Measurements from ENCODE around the gene JPT1.
A peak's percentile ranks its signal among the peaks of the same experiment; 100 is the strongest.
"Not testable (repeated sequence)": the region's sequence is repeated elsewhere in the genome, so short reads cannot be mapped to it uniquely, and the experiment has no call there.

JPT1 gene, protein sequence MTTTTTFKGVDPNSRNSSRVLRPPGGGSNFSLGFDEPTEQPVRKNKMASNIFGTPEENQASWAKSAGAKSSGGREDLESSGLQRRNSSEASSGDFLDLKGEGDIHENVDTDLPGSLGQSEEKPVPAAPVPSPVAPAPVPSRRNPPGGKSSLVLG

DNA sequence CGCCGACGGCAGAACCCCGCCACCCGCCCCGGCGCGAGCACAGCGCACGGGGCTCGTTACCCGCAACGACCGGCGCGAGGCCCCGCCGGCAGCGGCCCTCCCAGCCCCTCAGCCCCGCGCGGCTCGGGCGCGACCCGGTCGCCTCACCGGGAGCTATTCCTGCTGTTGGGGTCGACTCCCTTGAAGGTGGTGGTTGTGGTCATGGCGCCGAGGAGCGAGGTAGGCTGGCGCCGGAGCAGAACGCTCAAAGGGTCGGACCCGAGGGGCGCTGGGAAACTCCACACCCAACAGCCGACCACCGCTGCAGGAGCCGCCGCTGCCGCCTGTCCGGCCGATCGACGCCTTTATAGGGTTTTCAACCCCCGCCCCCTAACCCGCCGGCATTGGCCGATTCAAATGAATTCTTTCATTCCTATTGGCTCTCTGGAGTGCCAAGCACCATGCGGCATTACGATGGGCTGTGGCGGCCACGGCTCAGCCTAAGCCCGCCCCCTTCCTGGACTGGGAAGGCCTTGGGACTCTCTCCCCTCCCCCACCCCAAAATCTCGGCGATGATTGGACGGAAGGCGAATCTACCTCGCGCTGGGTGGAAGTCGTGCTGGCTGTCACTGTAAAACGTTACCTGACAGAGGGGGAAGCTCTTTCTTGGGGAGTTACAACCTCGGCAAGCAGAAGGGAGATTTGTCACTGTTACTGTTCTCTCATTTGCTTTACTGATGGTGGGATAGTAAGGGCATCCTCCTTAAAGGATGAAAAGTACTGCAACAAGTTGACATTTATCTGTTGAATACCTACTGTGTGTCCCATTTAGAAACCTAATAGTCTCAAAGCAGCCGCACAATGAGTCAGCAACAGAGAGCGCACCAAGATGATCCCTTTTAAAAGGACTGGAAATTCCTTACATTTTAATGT is at the start of gene JPT1:
Gene JPT1, minus strand, starts transcription at position 318 of the 912 bp plus-strand sequence. Its CDS starts 115 bp downstream, at position 203.
- peak; percentile 99 for DNase-seq

DNA sequence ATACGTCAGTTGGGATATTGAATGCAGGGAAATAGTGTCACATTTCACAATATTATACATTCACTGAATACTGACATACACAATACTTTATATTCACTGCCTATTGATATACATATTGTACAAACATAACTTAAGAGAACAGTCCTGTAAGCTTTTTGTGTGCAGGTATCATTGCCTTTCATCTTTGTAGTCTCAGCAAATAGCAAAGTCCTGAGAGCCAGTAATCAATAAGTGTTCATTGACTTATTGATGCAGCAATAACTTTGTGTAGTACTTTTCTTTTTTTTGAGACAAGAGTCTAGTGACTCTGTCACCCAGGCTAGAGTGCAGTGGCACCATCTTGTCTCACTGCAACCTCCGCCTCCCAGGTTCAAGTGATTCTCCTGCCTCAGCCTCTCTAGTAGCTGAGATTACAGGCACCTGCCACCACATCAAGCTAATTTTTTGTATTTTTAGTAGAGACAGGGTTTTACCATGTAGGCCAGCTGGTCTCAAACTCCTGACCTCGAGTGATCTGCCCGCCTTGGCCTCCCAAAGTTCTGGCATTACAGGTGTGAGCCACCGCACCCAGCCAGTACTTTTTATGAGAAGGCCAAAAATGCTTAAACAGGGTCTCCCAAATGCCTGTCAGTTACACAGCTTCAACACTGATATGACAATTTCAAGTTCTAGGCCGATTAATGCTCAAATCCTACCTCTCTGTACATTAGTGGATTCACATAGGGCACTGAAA is 45.7 kb upstream of the JPT1 start:
- no peak for DNase-seq

DNA sequence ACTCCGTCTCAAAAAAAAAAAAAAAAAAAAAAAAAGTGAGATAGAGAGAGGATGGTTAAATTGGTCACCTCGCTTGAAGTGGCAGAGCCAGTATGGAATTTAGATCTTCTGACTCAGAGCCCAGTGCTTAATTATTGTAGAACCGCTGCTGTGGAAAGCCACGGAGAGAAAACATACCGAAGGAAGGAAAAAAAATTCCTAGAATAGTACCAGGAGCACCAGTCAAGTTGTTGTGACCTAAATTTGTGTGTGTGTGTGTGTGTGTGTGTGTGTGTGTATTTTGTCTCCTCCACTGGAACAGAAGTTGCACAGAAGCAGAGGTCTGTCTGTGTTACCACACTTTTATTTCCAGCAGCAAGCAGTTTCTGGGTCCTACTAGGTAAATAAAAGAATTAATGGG is 40.6 kb upstream of the JPT1 start:
- DNase-seq, result peak; percentile 68

DNA sequence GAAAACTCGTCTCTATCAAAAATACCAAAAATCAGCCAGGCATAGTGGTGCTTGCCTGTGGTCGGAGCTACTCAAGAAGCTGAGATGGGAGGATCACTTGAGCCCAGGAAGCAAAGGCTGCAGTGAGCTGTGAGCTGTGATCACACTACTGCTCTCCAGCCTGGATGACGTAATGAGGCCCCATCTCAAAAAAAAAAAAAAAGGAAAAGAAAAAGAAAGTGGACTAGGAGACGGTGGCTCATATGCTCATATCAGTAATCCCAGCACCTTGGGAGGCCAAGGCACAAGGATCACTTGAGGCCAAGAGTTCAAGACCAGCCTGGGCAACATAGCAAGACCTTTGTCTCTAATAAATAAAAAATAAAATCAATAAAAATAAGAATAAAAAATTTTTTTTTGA is 37.3 kb upstream of the JPT1 start:
- DNase-seq, result peak; percentile 49

DNA sequence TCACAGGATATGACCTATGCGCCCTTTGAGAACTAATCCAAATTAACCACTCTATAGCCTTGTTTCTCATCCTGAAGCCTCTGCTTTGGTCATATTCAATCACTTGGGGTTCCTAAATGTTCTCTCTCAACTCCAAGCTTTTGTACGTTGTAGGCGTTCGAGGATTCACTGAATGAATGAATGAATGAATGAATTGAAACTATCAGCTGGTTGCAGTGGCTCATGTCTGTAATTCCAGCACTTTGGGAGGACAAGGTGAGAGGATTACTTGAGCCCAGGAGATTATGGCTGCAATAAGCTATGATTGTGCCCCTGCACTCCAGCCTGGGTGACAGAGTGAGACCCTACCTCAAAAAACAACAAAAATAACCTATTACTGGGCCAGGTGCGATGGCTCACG is 34.3 kb upstream of the JPT1 start:
- DNase-seq, result no peak

DNA sequence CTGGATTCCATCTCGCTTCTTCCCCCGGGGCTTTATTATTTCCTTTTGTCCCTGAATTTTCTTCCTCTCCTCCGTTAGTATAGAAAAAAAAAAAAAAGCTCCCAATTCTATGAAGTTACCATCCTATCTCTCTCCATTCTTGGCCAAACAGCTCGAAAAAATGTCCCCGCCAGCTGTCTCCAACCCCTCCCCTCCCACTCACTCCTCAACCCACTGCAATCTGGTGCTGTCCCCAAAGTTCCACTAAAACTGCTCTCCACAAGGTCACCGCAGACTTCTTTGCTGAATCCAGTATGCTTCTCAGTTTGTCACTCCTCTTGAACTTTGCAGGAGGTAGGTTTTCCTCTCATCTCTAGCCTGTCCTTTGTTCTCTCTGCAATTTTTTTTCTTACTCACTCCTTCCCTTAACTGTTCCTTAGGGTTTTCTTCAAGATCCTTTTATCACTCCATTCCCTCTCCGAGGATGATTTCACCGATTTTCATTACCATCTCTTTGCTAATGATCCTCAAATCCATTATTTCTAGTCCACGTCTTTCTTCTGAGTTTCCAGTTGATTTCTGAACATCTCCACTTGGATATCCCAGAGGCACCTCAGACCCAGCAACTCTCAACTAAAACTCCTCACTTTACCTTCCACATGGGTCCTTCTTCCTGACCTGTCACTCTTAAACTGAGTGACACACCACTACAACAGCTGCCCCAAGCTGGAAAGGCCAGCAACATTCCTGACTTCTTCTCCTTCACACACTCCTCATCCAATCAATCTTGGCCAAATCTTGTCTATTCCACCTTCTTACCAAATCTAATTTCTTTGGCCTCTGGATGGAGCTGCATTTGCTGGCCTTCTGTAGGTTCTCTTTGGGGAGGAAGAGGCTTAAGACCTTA is 29.9 kb upstream of the JPT1 start:
- DNase-seq, result no peak

DNA sequence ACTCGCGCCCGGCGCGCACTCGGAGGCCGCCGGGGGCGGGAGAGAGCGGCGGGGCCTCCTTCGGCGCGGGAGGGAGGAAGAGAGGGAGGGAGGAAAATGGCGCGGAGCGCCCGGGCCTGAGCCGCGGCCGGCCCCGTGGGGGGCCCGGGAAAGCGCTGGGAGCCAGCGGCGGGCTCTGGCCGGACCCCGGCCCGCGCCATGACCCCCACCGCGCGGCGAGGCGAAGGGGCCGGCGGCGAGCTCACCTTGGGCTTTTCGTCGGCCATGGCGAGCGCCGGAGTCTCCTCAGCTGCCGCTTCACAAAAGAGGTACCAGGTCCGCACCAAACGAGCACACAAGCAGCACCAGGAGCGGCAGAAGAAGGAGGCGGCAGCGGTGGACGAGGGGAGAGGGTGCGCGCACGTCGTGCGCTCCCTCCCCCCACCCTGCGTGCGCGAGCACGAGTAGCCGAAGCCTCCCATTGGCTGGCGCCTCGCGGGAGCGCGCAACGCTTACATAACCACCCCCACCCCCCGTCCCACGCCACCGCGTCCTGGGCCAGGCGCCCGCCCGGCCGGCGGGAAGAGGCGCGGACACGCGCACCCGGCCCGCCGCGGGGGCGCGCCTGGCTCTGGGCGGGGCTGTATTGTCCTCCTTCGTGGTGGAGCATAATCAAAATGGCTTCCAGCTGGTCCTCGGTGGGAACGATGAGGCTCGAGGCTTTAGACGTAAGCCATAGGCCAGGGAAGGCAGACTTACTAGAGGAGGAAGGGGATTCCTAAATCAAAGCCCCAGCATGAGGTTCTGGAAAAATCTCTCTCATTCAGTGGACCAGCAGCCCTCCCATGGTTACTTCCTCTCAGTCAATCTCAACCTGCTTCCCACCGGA is 28.5 kb upstream of the JPT1 start, which contains the start of gene SUMO2:
Gene SUMO2, minus strand, starts transcription at position 391 of the 868 bp plus-strand sequence. Its CDS starts 125 bp downstream, at position 266.
- peak; percentile 96 for DNase-seq

DNA sequence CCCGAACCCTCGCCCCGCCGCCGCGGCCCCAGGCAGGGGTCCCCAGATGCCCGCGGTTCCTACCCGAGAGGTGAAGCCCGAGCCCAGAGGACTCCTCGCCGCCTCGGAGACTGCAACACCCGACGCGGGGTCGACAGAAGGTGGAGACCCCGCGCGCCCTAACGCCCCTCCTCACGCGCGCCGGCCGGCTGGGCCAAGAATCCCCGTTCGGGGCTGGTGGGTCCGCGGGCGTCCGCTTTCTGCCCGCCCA is 27.9 kb upstream of the JPT1 start:
- no peak for DNase-seq

DNA sequence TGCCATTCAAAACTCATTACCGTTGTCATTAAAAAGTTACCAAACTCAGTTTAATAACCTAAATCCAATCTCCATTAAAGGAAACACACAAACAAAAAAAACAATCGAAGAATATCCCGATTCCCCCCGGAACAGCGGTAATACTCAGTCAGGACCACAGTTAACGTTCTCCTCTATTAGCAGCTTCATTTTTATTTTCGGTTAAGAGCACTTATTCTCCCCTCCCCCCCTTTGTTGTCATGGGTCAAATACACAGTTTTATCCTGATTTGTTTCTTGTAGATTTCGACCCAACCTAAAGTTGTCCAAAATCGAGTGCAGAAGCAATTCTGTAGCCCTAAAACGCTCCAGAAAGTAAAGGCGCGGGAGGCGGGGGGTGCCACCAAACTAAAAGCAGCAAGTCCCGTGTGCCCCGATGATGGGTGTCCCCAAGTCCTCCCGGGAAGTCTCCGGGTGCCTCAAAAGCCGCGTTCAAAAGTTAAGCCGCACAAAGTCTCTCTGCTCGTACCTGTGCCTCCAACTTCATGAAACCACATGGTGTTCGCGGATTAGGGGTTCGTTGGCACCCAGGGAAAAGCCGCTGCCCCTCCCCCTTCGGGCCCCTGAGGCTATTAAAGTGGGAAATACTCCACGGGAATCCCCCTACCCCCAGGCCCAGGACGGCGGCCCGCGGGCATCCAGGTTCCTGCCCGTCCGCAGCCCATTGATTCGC is 27.5 kb upstream of the JPT1 start:
- DNase-seq, result no peak

DNA sequence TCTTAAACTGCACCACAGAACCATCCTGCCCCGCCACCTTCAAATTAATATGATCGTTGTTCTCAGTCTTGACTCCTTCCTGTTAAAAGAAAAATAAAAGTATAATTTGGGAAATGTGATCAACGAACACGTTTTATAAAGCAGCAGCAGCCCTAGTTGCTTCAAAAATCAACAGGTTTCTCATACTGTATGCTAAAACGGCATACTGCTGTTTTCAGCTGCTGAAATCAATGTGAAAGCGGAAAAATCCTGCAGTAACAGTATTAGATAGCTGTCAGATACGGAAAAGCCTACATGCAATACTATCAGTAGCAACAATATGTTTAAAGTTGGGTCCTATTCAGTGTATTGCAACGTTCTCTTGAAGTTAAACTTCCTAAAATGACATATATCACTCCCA is 26.8 kb upstream of the JPT1 start:
- DNase-seq, result no peak

DNA sequence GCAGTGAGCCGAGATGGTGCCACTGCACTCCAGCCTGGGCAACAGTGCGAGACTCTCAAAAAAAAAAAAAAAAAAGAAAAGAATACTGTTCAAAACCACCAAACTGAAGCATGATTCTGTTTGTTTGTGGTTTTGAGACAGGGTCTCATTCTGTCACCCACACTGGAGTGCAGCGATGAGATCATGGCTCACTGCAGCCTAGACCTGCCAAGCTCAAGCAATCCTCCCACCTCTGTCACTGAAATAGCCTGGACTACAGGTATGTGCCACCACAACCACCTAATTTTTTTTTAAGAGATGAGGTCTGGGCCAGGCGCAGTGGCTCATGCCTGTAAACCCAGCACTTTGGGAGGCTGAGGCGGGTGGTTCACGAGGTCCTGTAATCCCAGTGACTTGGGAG is 24.1 kb upstream of the JPT1 start:
- no peak for DNase-seq

DNA sequence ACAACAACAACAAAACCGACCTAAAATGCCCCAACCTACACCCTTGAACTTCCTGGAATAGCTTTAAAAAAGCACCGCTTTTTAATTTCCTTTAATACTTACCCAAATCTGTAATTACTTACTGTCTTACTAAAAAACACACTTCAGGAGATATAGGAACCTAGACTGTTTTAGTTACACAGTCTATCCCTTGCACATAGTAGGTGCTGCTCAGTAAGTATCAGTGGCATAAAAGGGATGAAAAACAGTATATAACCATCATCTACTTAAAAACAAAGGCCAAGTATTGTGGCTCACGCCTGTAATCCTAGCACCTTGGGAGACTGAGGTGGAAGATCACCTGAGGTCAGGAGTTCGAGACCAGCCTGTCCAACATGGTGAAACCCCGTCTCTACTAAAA is 22.3 kb upstream of the JPT1 start:
- no peak for DNase-seq

DNA sequence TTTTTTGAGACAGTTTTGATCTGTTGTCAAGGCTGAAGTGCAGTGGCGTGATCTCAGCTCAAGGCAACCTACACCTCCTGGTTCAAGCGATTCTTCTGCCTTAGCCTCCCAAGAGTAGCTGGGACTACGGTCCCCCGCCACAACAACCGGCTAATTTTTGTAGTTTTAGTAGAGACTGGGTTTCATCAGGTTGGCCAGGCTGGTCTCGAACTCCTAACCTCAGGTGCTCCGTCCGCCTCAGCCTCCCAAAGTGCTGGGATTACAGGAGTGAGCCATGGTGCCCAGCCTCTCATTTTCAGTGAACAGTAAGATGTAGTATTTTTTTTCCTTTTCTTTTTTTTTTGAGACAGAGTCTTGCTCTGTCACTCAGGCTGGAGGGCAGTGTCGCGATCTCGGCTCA is 20.7 kb upstream of the JPT1 start:
- DNase-seq, result no peak

DNA sequence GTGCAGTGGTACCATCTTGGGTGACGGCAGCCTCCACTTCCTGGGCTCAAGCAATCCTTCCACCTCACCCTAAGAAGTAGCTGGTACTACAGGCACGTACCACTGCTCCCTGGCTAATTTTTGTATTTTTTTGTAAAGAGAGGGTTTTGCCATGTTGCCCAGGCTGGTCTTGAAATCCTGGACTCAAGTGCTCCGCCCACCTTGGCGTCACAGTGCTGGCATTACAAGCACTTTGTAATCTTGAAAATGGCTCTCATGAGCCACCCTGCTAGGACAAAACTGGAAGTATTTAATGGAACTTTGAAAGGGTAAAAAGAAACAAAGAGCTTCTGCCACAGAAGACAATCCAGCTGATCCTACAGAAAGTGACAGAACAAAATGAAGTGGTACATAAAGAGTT is 19.2 kb upstream of the JPT1 start:
- DNase-seq, result no peak

DNA sequence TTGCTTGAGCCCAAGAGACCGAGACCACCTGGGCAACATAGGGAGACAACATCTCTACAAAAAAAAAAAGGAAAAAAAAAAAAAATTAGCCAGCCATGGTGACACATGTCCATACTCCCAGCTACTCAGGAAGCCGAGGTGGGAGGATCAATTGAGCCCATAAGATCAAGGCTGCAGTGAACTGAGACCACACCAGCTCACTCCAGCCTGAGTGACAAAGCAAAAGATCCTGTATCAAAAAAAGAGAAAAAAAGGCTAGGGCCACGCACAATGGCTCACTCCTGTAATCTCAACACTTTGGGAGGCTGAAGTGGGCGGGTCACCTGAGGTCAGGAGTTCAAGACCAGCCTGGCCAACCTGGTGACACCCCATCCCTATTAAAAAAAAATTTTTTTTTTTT is 14.7 kb upstream of the JPT1 start:
- no peak for DNase-seq

DNA sequence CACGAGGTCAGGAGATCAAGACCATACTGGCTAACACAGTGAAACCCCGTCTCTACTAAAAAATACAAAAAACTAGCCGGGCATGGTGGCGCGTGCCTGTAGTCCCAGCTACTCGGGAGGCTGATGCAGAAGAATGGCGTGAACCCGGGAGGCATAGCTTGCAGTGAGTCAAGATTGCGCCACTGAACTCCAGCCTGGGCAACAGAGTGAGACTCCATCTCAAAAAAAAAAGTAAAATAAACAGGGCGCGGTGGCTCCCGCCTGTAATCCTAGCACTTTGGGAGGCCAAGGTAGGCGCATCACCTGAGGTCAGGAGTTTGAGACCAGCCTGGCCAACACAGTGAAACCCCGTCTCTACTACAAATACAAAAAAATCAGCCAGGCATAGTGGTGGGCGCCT is 10.3 kb upstream of the JPT1 start:
- not testable (repeated sequence) for DNase-seq

DNA sequence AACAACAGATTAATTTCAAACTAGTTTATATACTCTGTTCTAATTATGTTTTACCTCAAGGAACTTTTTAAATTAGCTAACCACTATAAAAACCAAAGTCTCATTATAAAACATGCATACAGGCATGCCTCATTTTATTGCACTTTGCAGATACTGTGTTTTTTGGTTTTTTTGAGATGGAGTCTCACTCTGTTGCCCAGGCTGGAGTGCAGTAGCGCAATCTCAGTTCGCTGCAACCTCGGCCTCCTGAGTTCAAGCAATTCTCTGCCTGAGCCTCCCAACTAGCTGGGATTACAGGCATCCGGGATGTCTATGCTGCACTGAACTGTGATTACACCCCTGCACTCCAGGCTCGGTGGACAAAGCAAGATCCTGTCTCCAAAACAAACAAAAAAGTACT is 8.8 kb upstream of the JPT1 start:
- no peak for DNase-seq

DNA sequence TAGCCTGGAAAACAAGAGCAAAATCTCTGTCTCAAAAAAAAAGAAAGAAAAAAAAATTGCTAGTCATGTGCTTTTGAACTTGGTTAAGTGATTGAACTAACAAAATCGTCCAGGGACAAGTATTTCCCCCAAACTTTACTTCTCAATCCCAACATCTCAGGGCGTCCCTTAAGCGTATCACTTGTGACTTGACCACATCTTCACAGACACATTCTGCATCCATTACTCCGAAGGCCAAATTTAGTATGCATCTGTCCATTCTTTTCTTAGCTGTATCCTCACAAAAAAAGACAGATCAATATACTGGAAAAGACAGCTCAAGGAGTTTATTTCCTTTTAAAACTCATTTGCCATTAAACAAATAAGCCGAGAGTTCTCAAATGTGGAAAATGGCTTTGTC is 5.9 kb upstream of the JPT1 start:
- DNase-seq, result no peak

DNA sequence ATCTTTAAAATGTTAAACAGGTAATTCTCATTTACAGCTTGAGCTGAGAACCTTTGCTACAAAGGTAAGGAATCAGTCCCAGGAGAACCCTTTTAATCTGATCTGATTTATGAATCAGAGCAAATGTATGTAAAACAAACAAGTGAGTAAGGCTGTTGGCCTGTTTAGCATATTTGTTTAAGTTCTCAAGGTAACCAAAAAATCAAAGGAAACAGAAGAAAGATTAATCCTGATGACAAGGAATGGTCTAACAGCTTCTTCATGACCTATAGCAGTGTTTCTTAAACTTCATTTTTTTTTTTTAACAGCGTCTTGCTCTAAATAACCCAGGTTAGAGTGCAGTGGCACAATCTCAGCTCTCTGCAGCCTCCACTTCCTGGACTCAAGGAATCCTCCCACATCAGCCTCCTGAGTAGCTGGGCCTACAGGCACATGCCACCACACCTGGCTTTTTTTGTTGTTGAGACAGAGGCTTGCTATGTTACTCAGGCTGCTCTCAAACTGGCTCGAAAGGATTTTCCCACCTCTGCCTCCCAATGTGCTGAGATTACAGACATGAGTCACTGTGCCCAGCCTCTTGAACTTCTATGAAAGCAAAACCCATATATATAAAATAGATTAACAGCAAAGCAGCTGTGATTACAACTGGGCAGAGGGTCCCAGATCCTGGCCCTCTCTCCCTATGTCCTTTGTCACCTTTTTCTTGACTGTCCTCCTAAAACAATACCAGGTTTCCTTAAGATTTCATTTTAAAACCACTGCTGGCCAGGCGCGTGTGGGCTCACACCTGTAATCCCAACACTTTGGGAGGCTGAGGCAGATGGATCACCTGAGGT is 5.1 kb upstream of the JPT1 start:
- peak; percentile 24 for DNase-seq

DNA sequence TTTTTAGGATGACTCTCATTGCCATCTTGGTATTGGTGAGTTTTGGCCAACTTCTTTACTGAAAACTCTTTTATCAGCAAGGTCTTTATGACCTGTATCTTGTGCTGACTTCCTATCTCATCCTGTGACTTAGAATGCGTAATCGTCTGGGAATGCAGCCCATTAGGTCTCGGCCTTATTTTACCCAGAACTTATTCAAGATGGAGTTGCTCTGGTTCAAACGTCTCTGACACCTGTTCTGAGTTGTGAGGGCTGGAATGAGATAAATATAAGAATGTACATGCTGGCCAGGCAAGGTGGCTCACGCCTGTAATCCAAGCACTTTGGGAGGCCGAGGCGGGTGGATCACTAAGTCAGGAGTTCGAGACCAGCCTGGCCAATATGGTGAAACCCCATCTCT is 4.2 kb upstream of the JPT1 start:
- DNase-seq, result peak; percentile 40
